ENCODE results near the gene TRABD2B.

Gene TRABD2B

DNA sequence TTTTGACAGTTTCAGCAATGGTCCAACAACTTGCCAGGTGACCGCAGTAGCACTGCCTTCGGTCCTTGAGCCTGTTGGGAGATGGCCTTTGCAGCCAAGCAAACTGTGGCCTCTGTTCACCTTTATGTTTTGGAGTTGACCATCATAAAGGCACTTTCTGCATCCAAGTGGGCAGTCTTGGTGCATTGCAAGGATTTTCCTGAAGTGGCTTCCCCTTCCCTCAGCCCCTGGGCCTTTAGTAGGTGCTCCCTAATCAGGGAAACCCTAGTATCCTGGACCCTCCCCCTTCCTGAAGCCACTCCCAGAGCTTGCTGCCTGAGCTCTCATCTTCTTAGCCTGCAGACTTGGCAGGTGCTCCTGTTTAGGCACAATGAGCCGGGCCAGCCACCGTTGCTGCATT, 140.2 kb downstream of the TRABD2B start:
- DNase-seq (ENCODE audit: insufficient read length, low spot score), result no peak
- TF ChIP-seq, protein P1, sequence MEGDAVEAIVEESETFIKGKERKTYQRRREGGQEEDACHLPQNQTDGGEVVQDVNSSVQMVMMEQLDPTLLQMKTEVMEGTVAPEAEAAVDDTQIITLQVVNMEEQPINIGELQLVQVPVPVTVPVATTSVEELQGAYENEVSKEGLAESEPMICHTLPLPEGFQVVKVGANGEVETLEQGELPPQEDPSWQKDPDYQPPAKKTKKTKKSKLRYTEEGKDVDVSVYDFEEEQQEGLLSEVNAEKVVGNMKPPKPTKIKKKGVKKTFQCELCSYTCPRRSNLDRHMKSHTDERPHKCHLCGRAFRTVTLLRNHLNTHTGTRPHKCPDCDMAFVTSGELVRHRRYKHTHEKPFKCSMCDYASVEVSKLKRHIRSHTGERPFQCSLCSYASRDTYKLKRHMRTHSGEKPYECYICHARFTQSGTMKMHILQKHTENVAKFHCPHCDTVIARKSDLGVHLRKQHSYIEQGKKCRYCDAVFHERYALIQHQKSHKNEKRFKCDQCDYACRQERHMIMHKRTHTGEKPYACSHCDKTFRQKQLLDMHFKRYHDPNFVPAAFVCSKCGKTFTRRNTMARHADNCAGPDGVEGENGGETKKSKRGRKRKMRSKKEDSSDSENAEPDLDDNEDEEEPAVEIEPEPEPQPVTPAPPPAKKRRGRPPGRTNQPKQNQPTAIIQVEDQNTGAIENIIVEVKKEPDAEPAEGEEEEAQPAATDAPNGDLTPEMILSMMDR (IDR thresholded peaks at IDR 0.05; ENCODE audit: insufficient read depth, missing control alignments), result no peak
- no peak for FAIRE-seq

DNA sequence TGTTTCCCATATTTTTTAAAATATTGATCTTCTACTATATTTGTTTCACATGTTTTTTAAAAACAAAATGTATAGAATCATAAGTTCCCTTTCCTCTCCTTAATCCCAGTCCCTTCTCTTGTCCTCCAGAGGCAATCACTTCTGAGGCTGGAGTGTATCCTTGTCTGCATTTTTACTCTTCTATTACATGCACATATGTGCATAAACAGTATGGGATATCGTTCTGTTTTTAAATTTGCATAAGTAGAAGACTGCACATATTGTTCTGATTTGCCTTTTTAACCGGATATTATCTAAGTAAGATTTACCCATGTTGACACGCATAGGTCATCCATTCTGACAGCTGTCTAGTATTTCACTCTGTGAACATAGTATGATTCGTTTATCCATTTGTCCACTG, 142.0 kb downstream of the TRABD2B start:
- DNase-seq (ENCODE audit: insufficient read length, low spot score) (no peak), FAIRE-seq (no peak)
- TF ChIP-seq, protein P1 (IDR thresholded peaks at IDR 0.05; ENCODE audit: insufficient read depth, missing control alignments), result no peak

DNA sequence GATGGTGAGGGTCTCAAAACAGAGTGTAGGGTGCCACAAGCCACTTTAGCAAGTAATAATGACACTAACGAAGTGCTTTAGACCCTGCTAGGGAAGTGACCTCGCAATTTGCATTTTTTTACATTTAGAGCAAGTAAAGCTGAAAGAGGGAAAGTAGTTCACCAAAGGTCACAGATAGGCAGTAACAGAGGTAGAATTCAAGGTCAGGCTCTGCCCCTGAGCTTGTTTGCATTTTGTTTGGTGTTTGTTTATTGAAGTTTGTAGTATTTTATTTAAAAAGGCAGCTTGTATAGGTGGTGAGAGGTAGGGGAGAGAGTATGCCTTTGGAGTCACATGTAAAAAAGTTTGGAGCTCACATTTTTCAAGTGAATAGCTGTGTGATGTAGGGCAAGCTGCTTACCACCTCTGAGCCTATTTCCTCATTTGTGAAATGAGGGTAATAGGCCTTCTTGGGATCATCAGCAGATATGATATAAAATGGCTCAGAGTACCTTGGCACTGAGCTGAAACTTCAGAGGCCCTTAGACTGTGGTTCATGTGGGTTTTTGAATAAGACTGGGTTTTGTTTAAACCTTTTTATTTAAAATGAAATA, 142.5 kb downstream of the TRABD2B start:
- no peak for FAIRE-seq
- no peak for DNase-seq (ENCODE audit: insufficient read length, low spot score)
- TF ChIP-seq, protein P1 (IDR thresholded peaks at IDR 0.05; ENCODE audit: insufficient read depth, missing control alignments), result no peak

DNA sequence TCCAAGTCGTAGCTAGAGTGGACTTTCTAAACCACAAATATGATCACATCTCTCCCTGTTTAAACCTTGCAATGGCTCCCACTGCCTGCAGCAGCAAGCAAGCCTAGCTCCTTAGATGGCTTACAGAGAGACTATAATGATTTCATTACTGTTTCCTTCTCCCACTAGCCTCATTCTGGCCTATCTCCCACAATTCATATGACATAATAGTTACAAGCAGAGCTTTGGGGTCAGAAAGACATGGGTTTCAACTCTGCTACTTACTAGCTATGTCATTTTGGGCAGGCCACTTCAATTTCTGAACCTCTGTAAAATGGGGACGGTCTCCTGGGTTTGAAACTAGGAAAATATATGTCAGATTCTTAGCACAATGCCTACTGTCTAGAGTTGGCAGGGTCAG, 143.3 kb downstream of the TRABD2B start:
- no peak for FAIRE-seq
- TF ChIP-seq, protein P1 (IDR thresholded peaks at IDR 0.05; ENCODE audit: insufficient read depth, missing control alignments), result no peak
- DNase-seq (ENCODE audit: insufficient read length, low spot score), result no peak

DNA sequence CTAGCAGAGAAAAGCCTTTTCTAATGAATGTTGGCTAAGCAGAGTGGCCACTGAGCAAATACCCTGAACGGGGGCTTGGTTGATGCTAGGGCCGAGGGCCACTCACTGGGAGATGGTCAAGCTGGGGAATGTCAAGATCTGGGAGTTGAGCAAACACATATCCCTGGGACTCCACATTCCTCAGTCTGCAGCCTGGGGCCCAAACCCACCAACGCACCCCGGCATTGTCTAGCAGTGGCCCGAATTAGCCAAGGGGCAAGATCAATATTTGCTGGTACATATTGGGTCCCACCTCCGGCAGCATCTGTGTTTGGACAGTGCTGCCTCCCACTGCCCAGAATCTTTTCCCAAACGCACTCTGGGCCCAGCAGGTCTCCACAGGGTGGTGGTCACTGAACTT, 144.1 kb downstream of the TRABD2B start:
- TF ChIP-seq, protein P1 (IDR thresholded peaks at IDR 0.05; ENCODE audit: insufficient read depth, missing control alignments), result no peak
- DNase-seq (ENCODE audit: insufficient read length, low spot score) (no peak), FAIRE-seq (no peak)

DNA sequence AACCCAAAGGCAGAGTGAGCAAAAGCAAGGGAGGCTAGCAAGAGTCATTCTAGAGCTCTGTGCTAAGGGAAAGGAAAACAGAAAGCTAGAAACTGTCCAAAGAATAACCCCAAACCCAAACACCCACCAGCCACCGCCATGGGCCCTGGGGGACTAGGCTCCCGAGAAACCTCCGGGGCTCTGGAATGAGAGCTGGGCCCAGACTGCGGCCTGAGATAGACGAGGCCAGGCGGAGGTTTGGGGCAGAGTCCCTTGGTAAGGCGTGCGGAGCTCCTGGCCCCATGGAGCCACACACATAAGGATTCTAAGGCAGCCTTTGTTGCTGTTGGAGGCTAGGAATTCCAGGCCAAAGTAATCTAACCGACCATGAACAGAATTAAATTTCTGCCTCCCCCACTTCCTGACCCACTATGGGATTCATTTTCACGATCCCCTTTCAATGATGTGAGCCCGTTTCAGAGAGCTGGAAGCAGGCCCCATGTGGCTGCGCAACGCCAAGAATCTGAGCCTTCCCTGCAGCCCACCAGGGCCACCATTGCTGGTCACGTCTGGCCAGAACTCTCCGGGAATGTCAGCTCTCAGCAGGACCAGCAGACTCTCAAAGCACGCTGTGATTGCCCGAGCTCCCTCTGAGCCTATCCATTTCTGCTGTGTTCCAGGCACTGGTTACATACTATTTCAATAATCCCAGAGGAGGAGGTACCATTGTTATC, 145.0 kb downstream of the TRABD2B start:
- DNase-seq (ENCODE audit: insufficient read length, low spot score) (no peak), FAIRE-seq (no peak)
- TF ChIP-seq, protein P1 (IDR thresholded peaks at IDR 0.05; ENCODE audit: insufficient read depth, missing control alignments), result no peak

DNA sequence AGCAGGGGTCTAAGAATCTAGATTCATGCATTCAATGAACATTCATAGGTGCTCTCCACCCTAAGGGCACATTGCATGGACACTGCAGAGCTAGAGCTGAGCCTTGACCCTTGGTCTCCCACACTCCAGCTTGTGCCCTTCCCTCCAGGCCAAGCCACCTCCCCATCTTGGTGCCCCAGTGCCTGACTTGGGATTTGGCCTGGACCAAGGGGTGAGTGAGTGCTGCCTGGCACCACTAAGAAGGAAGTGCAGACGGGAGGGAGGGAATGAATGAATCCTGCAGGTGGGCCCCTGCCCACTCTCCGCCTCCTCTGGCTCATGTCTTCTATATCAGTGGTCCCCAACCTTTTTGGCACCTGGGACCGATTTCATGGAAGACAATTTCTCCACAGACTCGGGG, 146.7 kb downstream of the TRABD2B start:
- no peak for FAIRE-seq
- TF ChIP-seq, protein P1 (IDR thresholded peaks at IDR 0.05; ENCODE audit: insufficient read depth, missing control alignments), result no peak

More for the DNA sequence above, 146.7 kb downstream of the TRABD2B start:
- DNase-seq (ENCODE audit: insufficient read length, low spot score), result no peak

Data from D721Med (cell line).